Right forelimb (tissue), 1 donor: ENCODE data around the gene SLC2A2.
"Not testable (repeated sequence)": the region's sequence is repeated elsewhere in the genome, so short reads cannot be mapped to it uniquely, and the experiment has no call there.

Source experiments
- DNase-seq: peaks from one replicate; pipeline ENCODE4 v3.0.0-alpha.2; 2018

The SLC2A2 gene

DNA sequence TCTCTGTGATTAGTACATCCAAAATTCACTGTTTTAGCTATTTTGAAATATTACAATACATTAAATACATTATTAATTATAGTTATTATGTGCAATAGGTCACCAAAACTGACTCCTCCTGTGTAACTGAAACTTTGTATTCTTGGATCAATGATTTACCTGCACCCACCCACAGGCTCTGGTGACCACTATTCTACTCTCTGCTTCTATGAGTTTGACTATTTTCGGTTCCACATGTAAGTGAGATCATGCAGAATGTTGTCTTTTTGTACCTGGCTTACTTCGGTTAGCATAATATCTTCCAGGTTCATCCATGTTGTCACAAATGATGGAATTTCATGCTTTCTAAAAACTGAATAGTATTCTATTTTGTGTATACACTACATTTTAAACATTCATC is 43.8 kb downstream of the SLC2A2 start:
- DNase-seq: no peak

DNA sequence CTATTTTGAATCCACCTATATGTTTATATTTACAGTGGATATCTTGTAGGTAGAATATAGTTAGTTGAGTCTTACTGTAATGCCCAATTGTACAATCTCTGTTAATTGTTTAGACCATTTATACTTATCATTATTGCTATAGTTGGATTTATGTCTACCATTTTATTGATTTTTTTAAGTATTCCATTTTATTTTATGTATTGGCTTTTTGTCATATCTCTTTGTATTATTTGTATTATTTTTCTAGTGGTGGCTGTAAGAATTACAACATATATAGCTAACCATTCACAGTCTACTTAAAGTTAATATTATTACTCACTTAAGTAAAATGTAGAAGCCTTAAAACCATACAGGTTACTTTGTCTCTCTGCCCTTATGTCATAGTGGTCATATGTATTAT is 46.1 kb downstream of the SLC2A2 start:
- DNase-seq: no peak

DNA sequence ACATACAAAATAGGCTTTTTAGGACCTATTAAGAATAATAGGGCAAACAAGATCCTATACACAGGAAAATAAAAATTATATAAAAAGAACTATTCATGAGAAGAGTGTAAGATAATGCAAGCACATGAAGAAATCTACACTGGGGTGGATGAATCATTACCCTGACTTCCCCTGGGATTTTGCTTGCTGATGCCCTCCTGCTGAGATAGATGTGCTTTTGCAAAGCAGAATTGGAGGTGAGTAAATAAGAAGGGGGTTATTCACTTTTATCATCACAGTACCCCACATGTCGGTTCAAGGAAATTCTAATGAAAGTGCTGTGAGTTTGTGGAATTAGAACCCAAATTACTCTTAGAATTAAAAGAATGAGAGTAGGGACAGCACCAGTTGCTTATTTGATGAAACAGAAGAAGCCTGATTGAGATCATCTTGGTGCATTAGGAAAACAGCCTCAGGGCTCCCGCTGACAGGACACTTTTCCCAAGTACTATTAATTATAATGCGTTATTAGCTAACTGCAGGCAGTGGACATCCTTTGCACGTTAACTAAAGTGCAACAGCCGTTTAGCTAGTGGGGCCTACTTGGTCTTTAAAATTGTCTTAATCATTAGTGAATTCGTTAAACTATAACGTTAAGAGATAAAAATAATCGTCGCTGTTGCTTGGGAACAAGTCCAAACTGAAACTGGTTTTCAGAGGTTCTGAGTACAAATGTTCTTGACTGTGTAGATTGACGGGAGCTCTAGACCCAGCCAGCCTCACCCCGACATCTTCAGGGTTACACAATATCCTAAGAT is 48.4 kb downstream of the SLC2A2 start:
- no peak for DNase-seq

DNA sequence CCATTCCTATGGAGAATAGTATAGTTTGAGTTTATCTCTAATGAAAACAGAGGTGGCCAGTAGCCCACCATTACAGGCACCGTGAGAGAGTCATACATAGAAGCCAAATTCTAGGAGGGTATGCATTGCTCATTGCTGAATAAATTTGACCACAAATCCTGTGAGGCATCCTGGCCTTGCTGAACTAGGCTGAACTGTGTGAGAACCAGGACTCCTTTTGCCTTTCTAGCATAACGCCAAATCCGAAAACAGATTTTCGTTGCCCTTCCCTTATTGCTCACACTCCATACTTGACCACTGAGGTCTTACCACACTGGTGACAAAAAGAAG is 50.4 kb downstream of the SLC2A2 start:
- DNase-seq: no peak

DNA sequence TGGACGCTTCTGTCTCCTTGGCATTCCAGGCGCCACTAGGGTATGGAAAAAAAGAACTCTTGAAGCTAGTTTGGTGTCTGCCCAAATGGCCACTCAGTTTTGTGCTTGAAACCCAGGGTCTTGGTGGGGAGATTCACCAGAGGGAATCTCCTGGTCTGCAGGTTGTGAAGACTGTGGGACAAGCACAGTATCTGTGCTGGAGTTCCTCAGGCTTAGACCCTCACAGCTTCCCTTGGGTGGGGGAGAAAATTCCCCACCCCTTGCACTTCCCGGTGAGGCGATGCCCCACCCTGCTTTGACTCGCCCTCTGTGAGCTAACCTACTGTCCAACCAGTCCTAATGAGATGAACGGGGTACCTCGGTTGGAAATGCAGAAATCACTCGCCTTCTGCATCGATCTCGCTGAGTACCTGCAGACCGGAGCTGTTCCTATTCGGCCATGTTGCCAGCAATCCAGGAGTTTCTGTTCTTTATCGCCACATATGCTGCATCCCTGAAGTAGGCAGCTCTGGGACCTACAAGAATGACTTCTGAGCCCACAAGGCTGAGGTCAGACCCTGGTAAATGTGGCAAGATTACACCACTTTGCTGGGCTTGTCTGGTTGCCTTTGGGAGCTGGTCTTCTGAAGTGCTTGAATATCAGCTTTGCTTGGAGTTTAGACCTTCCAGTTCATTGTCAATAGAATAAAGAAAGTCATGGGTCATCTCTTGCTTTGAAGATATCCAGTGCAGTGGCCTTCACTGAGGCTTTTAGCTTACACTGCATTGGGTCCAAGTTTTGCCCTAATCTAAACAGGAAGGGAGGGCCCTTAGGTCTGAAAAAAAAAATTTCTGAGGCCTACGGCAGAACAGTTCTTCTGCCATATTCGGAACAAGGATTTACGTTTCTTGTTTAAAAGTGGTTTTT is 51.0 kb downstream of the SLC2A2 start:
- no peak for DNase-seq

DNA sequence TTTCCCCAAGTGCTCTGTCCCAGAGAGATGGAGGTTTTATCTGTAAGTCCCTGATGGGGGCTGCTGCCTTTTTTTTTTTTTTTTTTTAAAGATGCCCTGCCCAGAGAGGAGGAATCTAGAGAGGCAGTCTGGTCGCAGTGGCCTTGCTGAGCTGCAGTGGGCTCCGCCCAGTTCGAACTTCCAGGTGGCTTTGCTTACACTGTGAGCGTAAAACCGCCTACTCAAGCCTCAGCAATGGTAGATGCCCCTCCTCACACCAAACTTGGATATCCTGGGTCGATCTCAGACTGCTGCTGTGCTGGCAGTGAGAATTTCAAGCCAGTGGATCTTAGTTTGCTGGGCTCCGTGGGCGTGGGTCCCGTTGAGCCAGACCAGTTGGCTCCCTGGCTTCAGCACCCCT is 51.6 kb downstream of the SLC2A2 start:
- no peak for DNase-seq

DNA sequence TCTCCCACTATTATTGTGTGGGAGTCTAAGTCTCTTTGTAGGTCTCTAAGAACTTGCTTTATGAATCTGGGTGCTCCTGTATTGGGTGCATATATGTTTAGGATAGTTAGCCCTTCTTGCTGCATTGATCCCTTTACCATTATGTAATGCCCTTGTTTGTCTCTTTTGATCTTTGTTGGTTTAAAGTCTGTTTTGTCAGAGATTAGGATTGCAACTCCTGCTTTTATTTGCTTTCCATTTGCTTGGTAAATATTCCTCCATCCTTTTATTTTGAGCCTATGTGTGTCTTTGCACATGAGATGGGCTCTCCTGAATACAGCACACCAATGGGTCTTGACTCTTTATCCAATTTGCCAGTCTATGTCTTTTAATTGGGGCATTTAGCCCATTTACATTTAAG is 53.6 kb downstream of the SLC2A2 start:
- not testable (repeated sequence) for DNase-seq

DNA sequence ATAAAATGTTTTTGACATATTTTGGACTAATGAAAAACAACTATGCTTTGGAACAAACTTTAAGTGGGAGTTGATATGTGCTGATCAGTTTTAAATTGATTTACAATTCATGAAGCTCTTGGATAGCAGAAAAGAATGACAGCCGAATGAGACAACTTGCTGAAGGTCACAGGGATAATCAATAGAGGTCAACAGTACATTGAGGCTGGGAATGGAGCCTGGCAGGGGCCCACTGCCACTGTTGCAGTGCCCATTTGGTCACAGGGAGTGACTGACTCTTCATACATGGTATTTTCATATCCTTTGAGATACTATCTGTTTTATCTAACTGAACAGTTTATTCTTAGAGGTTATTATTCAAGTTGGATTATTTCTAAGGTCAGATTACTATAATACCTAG is 59.4 kb downstream of the SLC2A2 start:
- no peak for DNase-seq

DNA sequence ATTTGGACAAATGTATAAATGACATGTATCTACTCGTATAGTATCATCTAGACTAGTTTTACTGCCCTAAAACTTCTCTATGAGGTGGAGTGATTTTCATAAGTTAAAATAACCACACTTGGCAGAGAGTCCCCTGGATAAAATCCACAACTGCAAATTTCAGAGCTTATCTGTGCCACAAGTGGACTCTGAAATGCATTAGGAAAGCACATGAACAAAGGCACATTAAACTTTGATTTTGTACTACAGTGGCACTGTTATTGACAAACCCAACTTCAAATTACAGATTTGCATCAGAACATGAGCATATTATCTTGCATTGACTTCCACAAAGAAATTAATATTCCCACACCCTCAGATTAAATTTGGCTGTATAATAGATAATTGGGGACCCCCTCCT is 60.0 kb downstream of the SLC2A2 start:
- no peak for DNase-seq

DNA sequence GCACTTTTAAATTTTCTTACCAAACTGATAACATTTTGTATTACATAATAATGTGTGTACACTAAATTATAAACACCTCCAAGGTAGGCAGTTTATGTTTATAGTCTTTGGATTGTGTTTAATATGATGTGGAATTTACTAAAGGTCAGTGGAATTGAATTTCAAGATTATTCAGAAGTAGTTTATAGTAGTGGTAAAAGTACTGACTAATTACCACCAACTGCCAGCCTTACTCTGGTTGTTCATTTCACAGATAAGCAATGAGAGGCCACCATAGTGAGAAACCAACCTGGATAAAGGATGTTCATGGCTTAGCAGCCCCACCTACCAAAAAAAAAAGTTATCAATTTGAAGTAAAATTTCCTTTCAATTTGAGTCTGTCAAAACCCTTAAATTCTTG is 64.1 kb downstream of the SLC2A2 start:
- no peak for DNase-seq

DNA sequence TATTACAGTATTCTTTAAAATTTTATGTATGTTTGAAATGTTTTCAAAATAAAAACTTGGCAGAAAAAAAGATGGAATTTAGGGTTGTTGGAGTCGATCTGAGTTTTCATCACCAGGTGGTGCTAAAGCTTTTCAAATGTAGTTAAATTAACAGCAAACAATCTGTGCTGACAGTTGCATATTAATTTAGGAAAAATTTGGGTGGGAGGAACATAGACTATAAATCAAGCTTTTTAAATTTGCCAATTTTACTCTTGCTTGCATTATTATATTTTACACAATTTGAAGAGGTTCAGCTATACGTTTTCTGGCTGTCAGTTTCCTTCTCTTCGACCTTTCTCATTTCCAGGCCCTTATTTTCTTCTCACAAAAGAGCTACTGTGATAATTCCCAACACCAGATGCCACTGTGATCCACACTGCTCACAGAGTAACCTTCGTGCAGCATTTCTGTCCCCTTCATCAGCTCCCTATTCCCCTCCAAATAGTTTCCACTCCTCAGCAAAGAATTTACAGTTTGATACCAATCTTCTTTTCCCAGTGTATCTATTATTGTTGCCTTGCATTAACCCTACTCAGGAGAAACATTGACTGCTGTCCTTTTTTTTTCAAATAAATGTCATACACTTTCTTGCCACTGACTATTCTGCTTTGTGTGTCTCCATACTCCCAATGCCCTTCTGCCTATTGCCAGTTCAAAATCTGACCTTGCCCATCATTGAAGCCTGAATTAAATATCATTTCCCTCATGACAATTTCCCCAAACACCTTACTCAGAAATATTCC is 64.7 kb downstream of the SLC2A2 start:
- DNase-seq: no peak

DNA sequence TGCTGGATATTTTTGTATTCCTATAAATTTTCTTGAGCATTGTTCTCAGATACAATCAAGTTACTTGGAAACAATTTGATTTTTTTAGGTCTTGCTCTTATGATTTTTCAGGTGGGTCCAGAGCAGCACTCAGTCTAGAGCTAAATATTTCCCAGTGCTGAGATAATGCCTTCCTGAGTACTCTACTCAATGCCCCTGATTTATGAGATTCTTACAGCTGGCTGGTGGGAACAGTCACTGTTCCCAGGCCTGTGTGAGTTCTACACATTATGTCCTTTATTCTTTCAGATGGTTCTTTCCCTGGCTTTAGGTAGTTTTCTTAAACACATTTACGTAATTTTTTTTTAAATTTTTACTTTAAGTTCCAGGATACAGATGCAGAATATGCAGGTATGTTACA is 67.1 kb downstream of the SLC2A2 start:
- no peak for DNase-seq

DNA sequence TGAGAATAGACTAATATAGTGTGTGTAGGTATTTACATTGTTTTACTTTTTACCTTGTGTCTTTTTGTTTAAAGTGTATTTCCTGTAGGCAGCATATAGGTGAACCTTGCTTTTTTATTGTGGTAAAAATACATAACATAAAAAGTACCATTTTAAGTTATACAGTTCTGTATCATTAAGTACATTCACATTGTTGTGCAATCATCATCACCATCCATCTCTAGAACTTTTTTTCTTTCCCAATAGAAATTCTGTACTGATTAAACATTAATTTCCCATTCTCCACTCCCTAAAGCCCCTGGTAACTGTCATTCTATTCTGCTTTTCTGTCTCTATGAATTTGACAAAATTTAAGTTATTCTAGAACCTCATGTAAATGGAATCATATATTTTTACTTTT is 69.9 kb downstream of the SLC2A2 start:
- DNase-seq: no peak

DNA sequence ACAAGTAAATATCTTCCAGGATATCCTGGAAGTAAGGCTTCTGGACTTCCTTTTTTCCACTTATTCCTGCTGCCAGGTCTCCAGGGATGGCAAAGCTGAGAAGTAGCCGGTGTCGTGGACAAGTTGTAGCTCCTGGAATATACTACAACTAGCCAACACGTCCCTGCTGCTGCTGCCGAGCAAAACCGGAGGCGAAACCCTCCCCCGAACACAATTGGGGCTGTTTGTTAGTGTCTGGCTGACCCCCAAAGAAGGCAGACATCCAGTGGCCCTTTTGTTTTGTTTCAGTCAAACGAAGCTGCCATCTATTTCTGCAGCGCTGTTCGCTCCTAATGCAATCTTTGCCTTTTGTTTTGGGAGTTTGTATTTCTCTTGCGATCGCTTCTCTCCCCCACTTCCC is 72.8 kb downstream of the SLC2A2 start:
- no peak for DNase-seq

DNA sequence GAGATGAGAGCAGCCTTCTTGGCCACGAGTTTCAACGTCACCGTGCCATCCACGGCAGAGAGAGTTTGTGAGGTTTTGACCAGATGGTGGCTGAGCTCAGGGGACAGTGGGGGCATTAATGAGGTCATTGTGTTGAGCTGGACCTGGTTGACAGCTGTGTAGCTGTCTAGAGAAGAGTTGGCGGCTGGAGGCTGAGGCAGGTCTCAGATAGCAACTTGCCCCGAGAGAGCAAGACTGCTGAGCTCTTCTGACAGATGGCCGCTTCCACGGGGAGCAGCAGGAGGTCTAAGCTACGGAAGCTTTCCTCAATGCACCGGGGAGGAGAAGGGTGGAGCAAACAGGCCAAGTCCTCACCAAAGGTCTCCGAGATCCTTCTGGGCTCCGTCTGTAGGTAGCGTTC is 73.3 kb downstream of the SLC2A2 start:
- DNase-seq: no peak

DNA sequence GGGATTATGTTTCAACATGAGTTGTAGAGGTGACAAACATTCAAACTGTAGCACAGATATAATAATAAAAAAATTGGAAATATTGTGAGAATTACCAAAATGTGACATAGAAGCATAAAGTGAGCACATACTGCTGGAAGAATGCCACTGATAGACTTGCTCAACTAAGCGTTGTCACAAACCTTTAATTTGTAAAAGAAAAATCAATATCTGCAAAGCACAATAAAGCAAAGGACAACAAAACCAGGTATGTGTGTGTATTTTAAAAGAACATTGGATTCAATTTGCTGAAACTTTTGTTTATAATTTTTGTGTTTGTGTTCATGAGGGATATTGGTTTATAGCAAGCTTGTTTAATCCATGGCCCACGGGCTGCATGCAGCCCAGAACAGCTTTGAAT is 77.3 kb downstream of the SLC2A2 start:
- DNase-seq: no peak

DNA sequence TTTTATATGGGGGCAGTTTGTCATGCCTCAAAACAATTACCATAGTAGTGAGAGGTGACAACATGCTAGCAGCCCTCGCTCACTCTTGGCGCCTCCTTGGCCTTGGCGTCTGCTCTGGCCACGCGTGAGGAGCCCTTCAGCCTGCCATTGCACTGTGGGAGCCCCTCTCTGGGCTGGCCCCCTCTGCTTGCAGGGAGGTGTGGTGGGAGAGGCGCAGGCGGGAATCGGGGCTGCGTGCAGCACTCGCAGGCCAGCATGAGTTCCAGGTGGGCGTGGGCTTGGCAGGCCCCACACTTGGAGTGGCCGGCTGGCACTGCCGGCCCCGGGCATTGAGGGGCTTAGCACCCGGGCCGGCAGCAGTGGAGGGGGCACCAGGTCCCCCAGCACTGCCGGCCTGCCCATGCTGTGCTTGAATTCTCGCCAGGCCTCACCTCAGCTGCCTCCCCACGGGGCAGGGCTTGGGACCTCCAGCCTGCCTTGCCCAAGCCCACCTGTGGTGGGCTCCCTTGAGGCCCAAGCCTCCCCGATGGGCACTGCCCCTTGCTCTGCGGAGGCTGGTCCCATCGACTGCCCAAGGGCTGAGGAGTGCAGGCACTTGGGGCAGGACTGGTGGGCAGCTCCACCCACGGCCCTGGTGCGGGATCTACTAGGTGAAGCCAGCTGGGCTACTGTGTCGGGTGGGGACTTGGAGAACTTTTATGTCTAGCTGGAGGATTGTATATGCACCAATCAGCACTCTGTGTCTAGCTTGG is 79.3 kb downstream of the SLC2A2 start:
- no peak for DNase-seq
